Epidermal melanocyte (primary cell): Measurements from ENCODE around the gene WDR17.

Experiments
- DNase-seq: peaks from one replicate; pipeline ENCODE4 v3.0.0; 2011; ENCODE audit warnings: low spot score; ENCODE audit not compliant: insufficient read length

The WDR17 gene

GRCh38 chr4:176090115-176090514 lies 24.5 kb downstream of the WDR17 start:
- no peak for DNase-seq

GRCh38 chr4:176099314-176099713 lies 33.7 kb downstream of the WDR17 start:
- no peak for DNase-seq

GRCh38 chr4:176102414-176103063 lies 36.9 kb downstream of the WDR17 start:
- DNase-seq, result no peak

- no peak for DNase-seq
Measured at GRCh38 chr4:176107695-176108094, 42.1 kb downstream of the WDR17 start.

- DNase-seq, result no peak
Measured at GRCh38 chr4:176123710-176124407, 58.2 kb downstream of the WDR17 start.

- DNase-seq, result no peak
Measured at GRCh38 chr4:176125063-176125462, 59.4 kb downstream of the WDR17 start.

GRCh38 chr4:176134670-176135069 lies 69.0 kb downstream of the WDR17 start:
- DNase-seq, result no peak

GRCh38 chr4:176137631-176138030 lies 72.0 kb downstream of the WDR17 start:
- no peak for DNase-seq

- DNase-seq, result no peak
Measured at GRCh38 chr4:176139518-176139917, 73.9 kb downstream of the WDR17 start.

- DNase-seq, result no peak
Measured at GRCh38 chr4:176142253-176142652, 76.6 kb downstream of the WDR17 start.

GRCh38 chr4:176149680-176150355 lies 84.2 kb downstream of the WDR17 start:
- DNase-seq, result no peak

GRCh38 chr4:176150356-176150682 lies 84.7 kb downstream of the WDR17 start:
- no peak for DNase-seq

GRCh38 chr4:176150704-176151103 lies 85.1 kb downstream of the WDR17 start:
- DNase-seq, result no peak

- DNase-seq, result no peak
Measured at GRCh38 chr4:176153124-176153523, 87.5 kb downstream of the WDR17 start.

- no peak for DNase-seq
Measured at GRCh38 chr4:176156656-176157055, 91.0 kb downstream of the WDR17 start.

GRCh38 chr4:176163041-176163440 lies 97.4 kb downstream of the WDR17 start:
- DNase-seq, result no peak

GRCh38 chr4:176185051-176185450 lies 119.4 kb downstream of the WDR17 start:
- DNase-seq, result no peak

GRCh38 chr4:176186067-176186466 lies 120.4 kb downstream of the WDR17 start:
- no peak for DNase-seq

GRCh38 chr4:176186671-176187395 lies 121.2 kb downstream of the WDR17 start:
- no peak for DNase-seq

- no peak for DNase-seq
Measured at GRCh38 chr4:176187624-176188023, 122.0 kb downstream of the WDR17 start.

GRCh38 chr4:176188654-176189053 lies 123.0 kb downstream of the WDR17 start:
- no peak for DNase-seq
